Measurements from ENCODE around the gene DCAF4.

- no peak for TF ChIP-seq CTCF (IDR thresholded peaks at IDR 0.05)
- TF ChIP-seq POLR2A (IDR thresholded peaks at IDR 0.05), result no peak
These were observed 19.9 kb upstream of the DCAF4 start for GRCh38 chr14:72906316-72906715.
